NB4 (cell line): ENCODE measurements around the gene ADAMTS2.

Experiments used
- DNase-seq: peaks from one replicate; pipeline ENCODE4 v3.0.0; 2010; ENCODE audit warnings: low read depth
- H3K4me3 ChIP-seq: one replicate; pipeline ENCODE4 v1.5.1; 2011; ENCODE audit warnings: mild to moderate bottlenecking, low read depth, low read length, moderate library complexity
- CTCF ChIP-seq: IDR thresholded peaks from one replicate; pipeline ENCODE4 v1.5.1; 2012; ENCODE audit warnings: low read depth, low read length
- MAX ChIP-seq: IDR thresholded peaks from 2 replicates; pipeline ENCODE4 v1.6.1; 2011; ENCODE audit warnings: low read depth, low read length
- MYC ChIP-seq: IDR thresholded peaks from 2 replicates; pipeline ENCODE4 v1.6.1; 2011; ENCODE audit warnings: low read depth, low read length
- POLR2A ChIP-seq: IDR thresholded peaks from 2 replicates; pipeline ENCODE4 v1.6.1; 2011; ENCODE audit warnings: mild to moderate bottlenecking; ENCODE audit not compliant: insufficient read length; ENCODE audit errors: extremely low read depth

The ADAMTS2 gene

GRCh38 chr5:179125789-179126505 is 219.3 kb downstream of the ADAMTS2 start:
- no peak for DNase-seq
- TF ChIP-seq POLR2A (no peak), CTCF (no peak), MYC (no peak), MAX (no peak)
- H3K4me3 ChIP-seq = no peak overlapping the region

GRCh38 chr5:179124853-179125788 is 220.1 kb downstream of the ADAMTS2 start:
- TF ChIP-seq POLR2A (no peak), MAX (no peak), CTCF (no peak), MYC (no peak)
- H3K4me3 ChIP-seq = no peak overlapping the region
- DNase-seq = no peak

- H3K4me3 ChIP-seq = no peak overlapping the region
- no peak for DNase-seq
- TF ChIP-seq CTCF = no peak
- no peak for TF ChIP-seq MYC
- no peak for TF ChIP-seq MAX
- no peak for TF ChIP-seq POLR2A
These were observed 220.9 kb downstream of the ADAMTS2 start for GRCh38 chr5:179124273-179124852.

GRCh38 chr5:179123491-179124272 is 221.6 kb downstream of the ADAMTS2 start:
- no peak overlapping the region for H3K4me3 ChIP-seq
- TF ChIP-seq POLR2A (no peak), MAX (no peak), CTCF (no peak)
- DNase-seq = no peak

- no peak for DNase-seq
- TF ChIP-seq CTCF = no peak
- TF ChIP-seq POLR2A = no peak
- no peak for TF ChIP-seq MYC
- TF ChIP-seq MAX = no peak
These were observed 222.2 kb downstream of the ADAMTS2 start for GRCh38 chr5:179123109-179123426.

More at GRCh38 chr5:179123109-179123426, 222.2 kb downstream of the ADAMTS2 start:
- no peak overlapping the region for H3K4me3 ChIP-seq
